Measurements from ENCODE around the gene MCM7. TPM values are rescaled to one million over a fixed set of nuclear protein-coding genes. Genes with fewer than 3 reads are reported as not detected.
A peak's percentile ranks its signal among the peaks of the same experiment; 100 is the strongest.

The MCM7 gene
- total and polyA plus RNA-seq, 2 of the 13 experiments (the other 11 are each of a cell fraction or from before 2014, with no cell fraction given): 84.5 to 214 TPM

DNA sequence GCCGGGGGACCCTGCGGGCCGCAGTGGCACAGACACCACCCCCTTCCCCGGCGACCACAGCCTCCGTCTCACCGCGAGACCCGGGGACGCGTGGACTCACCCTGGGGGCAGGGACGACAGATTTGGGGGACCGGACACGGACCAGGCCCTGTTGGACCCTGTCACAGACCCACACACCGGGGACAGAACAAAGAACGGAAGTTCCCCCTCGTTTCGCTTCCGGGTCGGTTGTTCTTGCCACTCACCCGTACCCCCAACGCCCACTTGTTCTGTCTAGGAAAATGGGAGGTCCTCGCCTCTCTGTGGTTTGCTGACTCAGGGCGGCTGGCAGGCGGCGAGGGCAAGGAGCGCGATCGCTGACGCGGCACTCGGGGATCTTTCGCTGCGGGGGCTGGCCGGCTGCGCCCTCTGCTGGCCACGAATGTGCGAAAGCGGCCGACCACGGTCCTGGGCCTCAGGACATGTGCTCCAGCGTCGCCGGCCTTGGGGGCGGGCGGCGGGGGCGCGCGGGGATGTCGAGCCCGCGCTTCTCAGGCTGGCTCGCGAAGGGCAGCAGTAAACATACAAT is 19.6 kb downstream of the MCM7 start, which contains the start of gene ZNF3 (continued):
- TF ChIP-seq, protein P1, sequence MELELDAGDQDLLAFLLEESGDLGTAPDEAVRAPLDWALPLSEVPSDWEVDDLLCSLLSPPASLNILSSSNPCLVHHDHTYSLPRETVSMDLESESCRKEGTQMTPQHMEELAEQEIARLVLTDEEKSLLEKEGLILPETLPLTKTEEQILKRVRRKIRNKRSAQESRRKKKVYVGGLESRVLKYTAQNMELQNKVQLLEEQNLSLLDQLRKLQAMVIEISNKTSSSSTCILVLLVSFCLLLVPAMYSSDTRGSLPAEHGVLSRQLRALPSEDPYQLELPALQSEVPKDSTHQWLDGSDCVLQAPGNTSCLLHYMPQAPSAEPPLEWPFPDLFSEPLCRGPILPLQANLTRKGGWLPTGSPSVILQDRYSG (CRISPR knock-in tag; IDR thresholded peaks at IDR 0.05): no peak
- TF ChIP-seq SP2 (CRISPR knock-in tag; IDR thresholded peaks at IDR 0.05) (peak; percentile 79), PRDM15 (CRISPR knock-in tag; IDR thresholded peaks at IDR 0.05) (no peak), ZNF562 (CRISPR knock-in tag; IDR thresholded peaks at IDR 0.05; ENCODE audit: borderline replicate concordance) (no peak), ZNF879 (CRISPR knock-in tag; IDR thresholded peaks at IDR 0.05) (peak; percentile 90; the same call in 1 of the 2 replicates), ZSCAN20 (CRISPR knock-in tag; IDR thresholded peaks at IDR 0.05; ENCODE audit: borderline replicate concordance) (peak; percentile 58; the same call in 1 of the 2 replicates), PATZ1 (CRISPR knock-in tag; IDR thresholded peaks at IDR 0.05) (peak; percentile 91), AHR (CRISPR knock-in tag; IDR thresholded peaks at IDR 0.05) (0 out of 2 replicates have a peak, but pooled peaks have one; percentile 58), ZNF496 (CRISPR knock-in tag; IDR thresholded peaks at IDR 0.05; ENCODE audit: insufficient replicate concordance) (no peak), GTF2F1 (IDR thresholded peaks at IDR 0.05; ENCODE audit: low read length) (no peak), FOXA1 (IDR thresholded peaks at IDR 0.05) (no peak), FOXA1 (CRISPR knock-in tag; IDR thresholded peaks at IDR 0.05) (peak; percentile 5), ZMYM3 (CRISPR knock-in tag; IDR thresholded peaks at IDR 0.05) (peak; percentile 57; the same call in 1 of the 2 replicates)
- TF ChIP-seq, protein P2, sequence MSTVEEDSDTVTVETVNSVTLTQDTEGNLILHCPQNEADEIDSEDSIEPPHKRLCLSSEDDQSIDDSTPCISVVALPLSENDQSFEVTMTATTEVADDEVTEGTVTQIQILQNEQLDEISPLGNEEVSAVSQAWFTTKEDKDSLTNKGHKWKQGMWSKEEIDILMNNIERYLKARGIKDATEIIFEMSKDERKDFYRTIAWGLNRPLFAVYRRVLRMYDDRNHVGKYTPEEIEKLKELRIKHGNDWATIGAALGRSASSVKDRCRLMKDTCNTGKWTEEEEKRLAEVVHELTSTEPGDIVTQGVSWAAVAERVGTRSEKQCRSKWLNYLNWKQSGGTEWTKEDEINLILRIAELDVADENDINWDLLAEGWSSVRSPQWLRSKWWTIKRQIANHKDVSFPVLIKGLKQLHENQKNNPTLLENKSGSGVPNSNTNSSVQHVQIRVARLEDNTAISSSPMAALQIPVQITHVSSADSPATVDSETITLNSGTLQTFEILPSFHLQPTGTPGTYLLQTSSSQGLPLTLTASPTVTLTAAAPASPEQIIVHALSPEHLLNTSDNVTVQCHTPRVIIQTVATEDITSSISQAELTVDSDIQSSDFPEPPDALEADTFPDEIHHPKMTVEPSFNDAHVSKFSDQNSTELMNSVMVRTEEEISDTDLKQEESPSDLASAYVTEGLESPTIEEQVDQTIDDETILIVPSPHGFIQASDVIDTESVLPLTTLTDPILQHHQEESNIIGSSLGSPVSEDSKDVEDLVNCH (CRISPR knock-in tag; IDR thresholded peaks at IDR 0.05): no peak
- TF ChIP-seq, protein P3, sequence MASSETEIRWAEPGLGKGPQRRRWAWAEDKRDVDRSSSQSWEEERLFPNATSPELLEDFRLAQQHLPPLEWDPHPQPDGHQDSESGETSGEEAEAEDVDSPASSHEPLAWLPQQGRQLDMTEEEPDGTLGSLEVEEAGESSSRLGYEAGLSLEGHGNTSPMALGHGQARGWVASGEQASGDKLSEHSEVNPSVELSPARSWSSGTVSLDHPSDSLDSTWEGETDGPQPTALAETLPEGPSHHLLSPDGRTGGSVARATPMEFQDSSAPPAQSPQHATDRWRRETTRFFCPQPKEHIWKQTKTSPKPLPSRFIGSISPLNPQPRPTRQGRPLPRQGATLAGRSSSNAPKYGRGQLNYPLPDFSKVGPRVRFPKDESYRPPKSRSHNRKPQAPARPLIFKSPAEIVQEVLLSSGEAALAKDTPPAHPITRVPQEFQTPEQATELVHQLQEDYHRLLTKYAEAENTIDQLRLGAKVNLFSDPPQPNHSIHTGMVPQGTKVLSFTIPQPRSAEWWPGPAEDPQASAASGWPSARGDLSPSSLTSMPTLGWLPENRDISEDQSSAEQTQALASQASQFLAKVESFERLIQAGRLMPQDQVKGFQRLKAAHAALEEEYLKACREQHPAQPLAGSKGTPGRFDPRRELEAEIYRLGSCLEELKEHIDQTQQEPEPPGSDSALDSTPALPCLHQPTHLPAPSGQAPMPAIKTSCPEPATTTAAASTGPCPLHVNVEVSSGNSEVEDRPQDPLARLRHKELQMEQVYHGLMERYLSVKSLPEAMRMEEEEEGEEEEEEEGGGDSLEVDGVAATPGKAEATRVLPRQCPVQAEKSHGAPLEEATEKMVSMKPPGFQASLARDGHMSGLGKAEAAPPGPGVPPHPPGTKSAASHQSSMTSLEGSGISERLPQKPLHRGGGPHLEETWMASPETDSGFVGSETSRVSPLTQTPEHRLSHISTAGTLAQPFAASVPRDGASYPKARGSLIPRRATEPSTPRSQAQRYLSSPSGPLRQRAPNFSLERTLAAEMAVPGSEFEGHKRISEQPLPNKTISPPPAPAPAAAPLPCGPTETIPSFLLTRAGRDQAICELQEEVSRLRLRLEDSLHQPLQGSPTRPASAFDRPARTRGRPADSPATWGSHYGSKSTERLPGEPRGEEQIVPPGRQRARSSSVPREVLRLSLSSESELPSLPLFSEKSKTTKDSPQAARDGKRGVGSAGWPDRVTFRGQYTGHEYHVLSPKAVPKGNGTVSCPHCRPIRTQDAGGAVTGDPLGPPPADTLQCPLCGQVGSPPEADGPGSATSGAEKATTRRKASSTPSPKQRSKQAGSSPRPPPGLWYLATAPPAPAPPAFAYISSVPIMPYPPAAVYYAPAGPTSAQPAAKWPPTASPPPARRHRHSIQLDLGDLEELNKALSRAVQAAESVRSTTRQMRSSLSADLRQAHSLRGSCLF (CRISPR knock-in tag; IDR thresholded peaks at IDR 0.05; ENCODE audit: borderline replicate concordance): no peak

Measured in HepG2 (cell line).